ENCODE measurements around the gene TSC22D1. TPM values are rescaled to one million over a fixed set of nuclear protein-coding genes. Genes with fewer than 3 reads are reported as not detected.

TSC22D1 gene
- total RNA-seq, 2 experiments from 2014 or later: 14.6 to 27.7 TPM

- Histone ChIP-seq H3K36me3 (ENCODE audit: insufficient read depth, low read length) (no peaks in the 10 kb centered on the region), H2AFZ (ENCODE audit: low read length) (no peak overlapping the region), H3K27ac (ENCODE audit: low read depth, low read length, poor library complexity, severe bottlenecking) (no peak overlapping the region), H3K4me1 (ENCODE audit: insufficient read depth, low read length, poor library complexity, severe bottlenecking) (no peaks in the 10 kb centered on the region), H3K4me3 (ENCODE audit: low read depth, low read length, poor library complexity, severe bottlenecking) (no peak overlapping the region), H3K79me2 (ENCODE audit: insufficient read depth, low read depth, low read length) (no peaks in the 10 kb centered on the region), H4K20me1 (ENCODE audit: insufficient read depth, low read length) (no peaks in the 10 kb centered on the region), H3K9me2 (ENCODE audit: insufficient read depth, low read length) (no peaks in the 10 kb centered on the region), H3K9me3 (ENCODE audit: low read length) (no peaks in the 10 kb centered on the region), H3K4me2 (ENCODE audit: low read length) (no peak overlapping the region)
- no peak for DNase-seq (ENCODE audit: low spot score)
- CTCF ChIA-PET (ENCODE audit: unreplicated experiment): no interaction called here
- BruUV-seq (replicated peaks): no TSS peak
- no peak for TF ChIP-seq EZH2phosphoT487 (IDR thresholded peaks at IDR 0.05; ENCODE audit: borderline replicate concordance, low read depth, low read length)
- TF ChIP-seq, protein P1, sequence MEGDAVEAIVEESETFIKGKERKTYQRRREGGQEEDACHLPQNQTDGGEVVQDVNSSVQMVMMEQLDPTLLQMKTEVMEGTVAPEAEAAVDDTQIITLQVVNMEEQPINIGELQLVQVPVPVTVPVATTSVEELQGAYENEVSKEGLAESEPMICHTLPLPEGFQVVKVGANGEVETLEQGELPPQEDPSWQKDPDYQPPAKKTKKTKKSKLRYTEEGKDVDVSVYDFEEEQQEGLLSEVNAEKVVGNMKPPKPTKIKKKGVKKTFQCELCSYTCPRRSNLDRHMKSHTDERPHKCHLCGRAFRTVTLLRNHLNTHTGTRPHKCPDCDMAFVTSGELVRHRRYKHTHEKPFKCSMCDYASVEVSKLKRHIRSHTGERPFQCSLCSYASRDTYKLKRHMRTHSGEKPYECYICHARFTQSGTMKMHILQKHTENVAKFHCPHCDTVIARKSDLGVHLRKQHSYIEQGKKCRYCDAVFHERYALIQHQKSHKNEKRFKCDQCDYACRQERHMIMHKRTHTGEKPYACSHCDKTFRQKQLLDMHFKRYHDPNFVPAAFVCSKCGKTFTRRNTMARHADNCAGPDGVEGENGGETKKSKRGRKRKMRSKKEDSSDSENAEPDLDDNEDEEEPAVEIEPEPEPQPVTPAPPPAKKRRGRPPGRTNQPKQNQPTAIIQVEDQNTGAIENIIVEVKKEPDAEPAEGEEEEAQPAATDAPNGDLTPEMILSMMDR (conservative IDR thresholded peaks at IDR 0.05; ENCODE audit: low read length): no peak
- POLR2A ChIA-PET: interaction anchor here (0.7 kb wide), 1 partner anchor 59 kb away, joined by 7 read pairs; no protein-coding TSS in a partner anchor
- intact Hi-C loops (cut with micrococcal nuclease; ENCODE audit: unreplicated experiment): no loop called here
These were observed 174.6 kb downstream of the TSC22D1 start for GRCh38 chr13:44401577-44401976.

DNA sequence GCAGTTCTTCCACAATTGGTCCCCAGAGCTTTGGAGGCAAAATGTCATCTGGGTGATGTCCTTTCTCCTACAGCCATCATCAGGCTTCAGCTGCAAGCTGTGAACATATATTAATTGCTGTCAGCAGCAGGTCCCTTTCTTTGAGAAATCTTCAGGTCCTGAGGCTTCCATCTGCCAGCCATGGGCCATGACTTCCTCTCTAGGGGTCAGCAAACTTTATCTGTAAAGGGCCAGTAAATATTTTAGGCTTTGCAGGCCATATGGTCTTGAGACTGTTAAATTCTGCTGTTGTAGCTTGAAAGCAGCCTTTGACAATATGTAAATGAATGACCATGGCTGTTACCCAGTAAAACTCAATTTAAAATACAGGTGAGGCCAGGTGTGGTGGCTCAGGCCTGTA is 175.4 kb downstream of the TSC22D1 start:
- Histone ChIP-seq H3K79me2 (ENCODE audit: insufficient read depth, low read depth, low read length) (no peaks in the 10 kb centered on the region), H3K4me3 (ENCODE audit: low read depth, low read length, poor library complexity, severe bottlenecking) (no peak overlapping the region), H3K36me3 (ENCODE audit: insufficient read depth, low read length) (no peaks in the 10 kb centered on the region), H3K4me2 (ENCODE audit: low read length) (no peak overlapping the region), H4K20me1 (ENCODE audit: insufficient read depth, low read length) (no peaks in the 10 kb centered on the region), H3K4me1 (ENCODE audit: insufficient read depth, low read length, poor library complexity, severe bottlenecking) (no peaks in the 10 kb centered on the region), H3K9me3 (ENCODE audit: low read length) (no peaks in the 10 kb centered on the region), H3K27ac (ENCODE audit: low read depth, low read length, poor library complexity, severe bottlenecking) (no peak overlapping the region), H3K9me2 (ENCODE audit: insufficient read depth, low read length) (no peaks in the 10 kb centered on the region), H2AFZ (ENCODE audit: low read length) (no peak overlapping the region)
- no peak for TF ChIP-seq EZH2phosphoT487 (IDR thresholded peaks at IDR 0.05; ENCODE audit: borderline replicate concordance, low read depth, low read length)
- TF ChIP-seq, protein P1 (conservative IDR thresholded peaks at IDR 0.05; ENCODE audit: low read length): no peak
- no TSS peak for BruUV-seq (replicated peaks)
- intact Hi-C loops (cut with micrococcal nuclease; ENCODE audit: unreplicated experiment): no loop called here
- ChIA-PET CTCF (ENCODE audit: unreplicated experiment) (no interaction called here), POLR2A (interaction anchor here (0.7 kb wide), 1 partner anchor 60 kb away, joined by 7 read pairs; no protein-coding TSS in a partner anchor)
- DNase-seq (ENCODE audit: low spot score): no peak

GRCh38 chr13:44399074-44399473 is 177.1 kb downstream of the TSC22D1 start:
- Histone ChIP-seq H3K4me1 (ENCODE audit: insufficient read depth, low read length, poor library complexity, severe bottlenecking) (no peaks in the 10 kb centered on the region), H3K36me3 (ENCODE audit: insufficient read depth, low read length) (no peaks in the 10 kb centered on the region), H3K27ac (ENCODE audit: low read depth, low read length, poor library complexity, severe bottlenecking) (no peak overlapping the region), H3K9me3 (ENCODE audit: low read length) (no peaks in the 10 kb centered on the region), H3K4me3 (ENCODE audit: low read depth, low read length, poor library complexity, severe bottlenecking) (no peak overlapping the region), H3K9me2 (ENCODE audit: insufficient read depth, low read length) (no peaks in the 10 kb centered on the region), H4K20me1 (ENCODE audit: insufficient read depth, low read length) (no peaks in the 10 kb centered on the region), H3K79me2 (ENCODE audit: insufficient read depth, low read depth, low read length) (no peaks in the 10 kb centered on the region), H3K4me2 (ENCODE audit: low read length) (no peak overlapping the region), H2AFZ (ENCODE audit: low read length) (no peak overlapping the region)
- DNase-seq (ENCODE audit: low spot score): no peak
- no peak for TF ChIP-seq EZH2phosphoT487 (IDR thresholded peaks at IDR 0.05; ENCODE audit: borderline replicate concordance, low read depth, low read length)
- TF ChIP-seq, protein P1 (conservative IDR thresholded peaks at IDR 0.05; ENCODE audit: low read length): no peak
- CTCF ChIA-PET (ENCODE audit: unreplicated experiment): no interaction called here
- POLR2A ChIA-PET: no interaction called here
- intact Hi-C loops (cut with micrococcal nuclease; ENCODE audit: unreplicated experiment): no loop called here
- no TSS peak for BruUV-seq (replicated peaks)
